ENCODE data around the gene HNRNPD. TPM values are rescaled to one million over a fixed set of nuclear protein-coding genes. Genes with fewer than 3 reads are reported as not detected.
A peak's percentile ranks its signal among the peaks of the same experiment; 100 is the strongest.
"Not testable (repeated sequence)": the region's sequence is repeated elsewhere in the genome, so short reads cannot be mapped to it uniquely, and the experiment has no call there.

Gene HNRNPD
- polyA plus RNA-seq, 4 donors: 452 to 660 (median 589) TPM

GRCh38 chr4:82376109-82376508, 2.3 kb upstream of the HNRNPD start:
- no peak for DNase-seq (ENCODE audit: low read depth in 4 of 4, low spot score in 3 of 4)

- DNase-seq (ENCODE audit: low read depth in 4 of 4, low spot score in 3 of 4): no peak
Measured at GRCh38 chr4:82373486-82373815, 340 bp downstream of the HNRNPD start.

GRCh38 chr4:82372517-82373485, 990 bp downstream of the HNRNPD start:
- peak in 3 of 4 donors; percentile 58 to 68 (median 62) for DNase-seq (ENCODE audit: low read depth in 4 of 4, low spot score in 3 of 4)

GRCh38 chr4:82371497-82371896, 2.3 kb downstream of the HNRNPD start:
- DNase-seq (ENCODE audit: low read depth in 4 of 4, low spot score in 3 of 4): no peak

- DNase-seq (ENCODE audit: low read depth in 4 of 4, low spot score in 3 of 4): no peak
Measured at GRCh38 chr4:82367438-82368097, 6.2 kb downstream of the HNRNPD start.

- DNase-seq (ENCODE audit: low read depth in 4 of 4, low spot score in 3 of 4): not testable (repeated sequence)
Measured at GRCh38 chr4:82366431-82366830, 7.4 kb downstream of the HNRNPD start.

- no peak for DNase-seq (ENCODE audit: low read depth in 4 of 4, low spot score in 3 of 4)
Measured at GRCh38 chr4:82363896-82364487, 9.8 kb downstream of the HNRNPD start.

- no peak for DNase-seq (ENCODE audit: low read depth in 4 of 4, low spot score in 3 of 4)
Measured at GRCh38 chr4:82362565-82362964, 11.2 kb downstream of the HNRNPD start.

GRCh38 chr4:82360298-82361177, 13.3 kb downstream of the HNRNPD start:
- DNase-seq (ENCODE audit: low read depth in 4 of 4, low spot score in 3 of 4): no peak

- no peak for DNase-seq (ENCODE audit: low read depth in 4 of 4, low spot score in 3 of 4)
Measured at GRCh38 chr4:82358847-82359246, 14.9 kb downstream of the HNRNPD start.

GRCh38 chr4:82357640-82358039, 16.2 kb downstream of the HNRNPD start:
- DNase-seq (ENCODE audit: low read depth in 4 of 4, low spot score in 3 of 4): no peak

GRCh38 chr4:82354788-82355187, 19.0 kb downstream of the HNRNPD start:
- no peak for DNase-seq (ENCODE audit: low read depth in 4 of 4, low spot score in 3 of 4)

GRCh38 chr4:82352825-82353366, 20.9 kb downstream of the HNRNPD start:
- DNase-seq (ENCODE audit: low read depth in 4 of 4, low spot score in 3 of 4): no peak

- DNase-seq (ENCODE audit: low read depth in 4 of 4, low spot score in 3 of 4): no peak
Measured at GRCh38 chr4:82352118-82352824, 21.5 kb downstream of the HNRNPD start.

GRCh38 chr4:82346126-82346525, 27.7 kb downstream of the HNRNPD start:
- no peak for DNase-seq (ENCODE audit: low read depth in 4 of 4, low spot score in 3 of 4)

GRCh38 chr4:82335043-82335442, 38.7 kb downstream of the HNRNPD start:
- DNase-seq (ENCODE audit: low read depth in 4 of 4, low spot score in 3 of 4): no peak

GRCh38 chr4:82333641-82334040, 40.1 kb downstream of the HNRNPD start:
- not testable (repeated sequence) for DNase-seq (ENCODE audit: low read depth in 4 of 4, low spot score in 3 of 4)

GRCh38 chr4:82331814-82332213, 42.0 kb downstream of the HNRNPD start:
- no peak for DNase-seq (ENCODE audit: low read depth in 4 of 4, low spot score in 3 of 4)

- no peak for DNase-seq (ENCODE audit: low read depth in 4 of 4, low spot score in 3 of 4)
Measured at GRCh38 chr4:82320351-82320750, 53.4 kb downstream of the HNRNPD start.

GRCh38 chr4:82303063-82303462, 70.7 kb downstream of the HNRNPD start:
- DNase-seq (ENCODE audit: low read depth in 4 of 4, low spot score in 3 of 4): not testable (repeated sequence)
